B cell (primary cell): ENCODE results near the gene AXIN1. TPM values are rescaled to one million over a fixed set of nuclear protein-coding genes. Genes with fewer than 3 reads are reported as not detected.

Source experiments
- ATAC-seq: fragments of 200-7000 bp; cut with Tn5 transposase; one replicate; pipeline ENCODE4 v1.10.0; 2021; ENCODE audit warnings: low read depth, mild to moderate bottlenecking, moderate number of reproducible peaks, moderate library complexity
- CTCF ChIA-PET: fragments of 350-600 bp; sonication (Branson Sonifier 250); formaldehyde crosslinking; loops from one replicate; lab custom pipeline; 2021; ENCODE audit warnings: antibody characterized with exemption, inconsistent platforms; lab: Charles Lee
- POLR2A ChIA-PET: fragments of 350-600 bp; sonication (Branson Sonifier 250); formaldehyde crosslinking; loops from one replicate; lab custom pipeline; 2021; ENCODE audit warnings: antibody characterized with exemption; lab: Charles Lee
- DNase-seq: peaks from one replicate; pipeline ENCODE4 v3.0.0; 2013
- H2AFZ ChIP-seq: 2 replicates; pipeline ENCODE4 v1.6.1; 2012; ENCODE audit warnings: mild to moderate bottlenecking, low read depth, low read length; ENCODE audit not compliant: insufficient read depth, poor library complexity, severe bottlenecking
- H3K27ac ChIP-seq, 2 donors: 1 replicate in 1 of 2; 2 replicates in 1 of 2; pipeline ENCODE4 v1.5.1; 2012 to 2013; ENCODE audit warnings: low read length in 2 of 2, mild to moderate bottlenecking in 2 of 2, moderate library complexity in 1 of 2
- H3K27me3 ChIP-seq, 4 experiments: fragments of 200-600 bp in 1 of 4; sonication (generic) in 1 of 4; replicated peaks in 1 of 4; 1 replicate in 2 of 4; 2 replicates in 2 of 4; pipeline versions ENCODE4 v1.6.1 to v1.7.0; 2013 to 2016; ENCODE audit warnings: low read length in 3 of 4, mild to moderate bottlenecking in 2 of 4, mixed read lengths in 1 of 4, moderate library complexity in 1 of 4; ENCODE audit not compliant: insufficient read depth in 4 of 4, control insufficient read depth in 3 of 4; ENCODE audit errors: control extremely low read depth in 1 of 4
- H3K36me3 ChIP-seq, 2 experiments: replicated peaks in 1 of 2; 1 replicate in 1 of 2; 2 replicates in 1 of 2; pipeline versions ENCODE4 v1.6.1 to v1.7.1; 2013; ENCODE audit warnings: low read length in 1 of 2; ENCODE audit not compliant: insufficient read depth in 2 of 2, control insufficient read depth in 1 of 2; ENCODE audit errors: control extremely low read depth in 1 of 2, extremely low read depth in 1 of 2
- H3K4me1 ChIP-seq, 2 donors: fragments of 200-600 bp in 1 of 2; sonication (generic) in 1 of 2; 1 replicate in 1 of 2; 2 replicates in 1 of 2; pipeline versions ENCODE4 v1.5.1 to v1.6.1; 2013 to 2017; ENCODE audit warnings: low read length in 2 of 2; ENCODE audit not compliant: control insufficient read depth in 2 of 2, insufficient read depth in 2 of 2
- H3K4me2 ChIP-seq: replicated peaks from 2 replicates; pipeline ENCODE3; 2012; ENCODE audit warnings: mild to moderate bottlenecking, low read depth, low read length; ENCODE audit not compliant: poor library complexity, severe bottlenecking
- H3K4me3 ChIP-seq, 5 experiments: fragments of 200-600 bp in 1 of 5; sonication (generic) in 1 of 5; 1 replicate in 3 of 5; 2 replicates in 2 of 5; pipeline versions ENCODE4 v1.5.1 to v1.7.0; 2011 to 2016; ENCODE audit warnings: low read length in 4 of 5, mild to moderate bottlenecking in 4 of 5, low read depth in 2 of 5, control low read depth in 1 of 5, moderate library complexity in 1 of 5; ENCODE audit not compliant: insufficient read depth in 1 of 5; ENCODE audit errors: control extremely low read depth in 1 of 5, extremely low read depth in 1 of 5
- H3K79me2 ChIP-seq: fragments of 200-600 bp; sonication (generic); one replicate; pipeline ENCODE4 v1.6.0; 2016; ENCODE audit warnings: low read length; ENCODE audit not compliant: control insufficient read depth, insufficient read depth
- H3K9ac ChIP-seq: fragments of 200-600 bp; sonication (generic); 2 replicates; pipeline ENCODE4 v1.6.1; 2017; ENCODE audit warnings: mild to moderate bottlenecking, low read length, moderate library complexity
- H3K9me3 ChIP-seq, 3 donors: one replicate each; pipeline versions ENCODE4 v1.6.1 to v1.7.1; 2013; ENCODE audit warnings: low read length in 2 of 3; ENCODE audit not compliant: control insufficient read depth in 2 of 3, insufficient read depth in 1 of 3; ENCODE audit errors: control extremely low read depth in 1 of 3
- H4K20me1 ChIP-seq: 2 replicates; pipeline ENCODE4 v1.6.0; 2012; ENCODE audit warnings: mild to moderate bottlenecking, low read length; ENCODE audit not compliant: insufficient read depth, control insufficient read depth, poor library complexity, severe bottlenecking
- H3K27ac Mint-ChIP-seq: one replicate; pipeline ENCODE4 v1.8.0; 2021; ENCODE audit warnings: mixed read lengths
- H3K27me3 Mint-ChIP-seq: one replicate; pipeline ENCODE4 v1.8.0; 2021; ENCODE audit warnings: mixed read lengths
- H3K4me1 Mint-ChIP-seq: one replicate; pipeline ENCODE4 v1.8.0; 2021; ENCODE audit warnings: mixed read lengths
- H3K4me3 Mint-ChIP-seq: one replicate; pipeline ENCODE4 v1.8.0; 2021; ENCODE audit warnings: mixed read lengths
- H3K9me3 Mint-ChIP-seq: one replicate; pipeline ENCODE4 v1.8.0; 2022; ENCODE audit warnings: mixed read lengths; ENCODE audit not compliant: insufficient read depth
- CTCF ChIP-seq: fragments of 200-600 bp; IDR thresholded peaks from one replicate; pipeline ENCODE4 v1.8.0; 2022; ENCODE audit warnings: antibody characterized with exemption, mild to moderate bottlenecking
- EZH2 ChIP-seq: IDR thresholded peaks from 2 replicates; pipeline ENCODE4 v1.6.1; 2012; ENCODE audit warnings: borderline replicate concordance, low read depth, mild to moderate bottlenecking, moderate library complexity, low read length; ENCODE audit not compliant: insufficient read depth, poor library complexity, severe bottlenecking
- WGBS: methylation state at CpG from one replicate; pipeline ENCODE4 v1.1.5; 2013; ENCODE audit warnings: missing lambda C conversion rate; ENCODE audit not compliant: insufficient coverage; 5-methylcytosine and 5-hydroxymethylcytosine counted together
- intact Hi-C: fragments of 100-400 bp; cut with micrococcal nuclease; formaldehyde crosslinking; loops from one replicate; pipeline ENCODE4 v1.10.0; 2022
- polyA plus RNA-seq: library from polyadenylated mRNA; depleted of rRNA; stranded (reverse); fragments of >200 nt; gene quantifications from 2 replicates; pipeline ENCODE4 v1.2.3, GENCODE V29; 2012
- total RNA-seq, 2 donors: library from RNA; stranded (reverse); fragments of 120-200 nt in 1 of 2; gene quantifications; 1 replicate in 1 of 2; 2 replicates in 1 of 2; pipeline versions ENCODE4 v1.2.3 to v1.2.4, GENCODE V29; 2013 to 2022

Gene AXIN1
- total and polyA plus RNA-seq, 2 donors (not counting 1 experiment from before 2014, with no cell fraction given) = 39.0 to 40.8 TPM

GRCh38 chr16:316741-317464 is 35.6 kb downstream of the AXIN1 start:
- no peak for TF ChIP-seq CTCF
- no peak for TF ChIP-seq EZH2
- Histone ChIP-seq H3K27me3 (no peaks in the 10 kb centered on the region), H2AFZ (no peak overlapping the region), H3K27ac (no peak overlapping the region), H3K9ac (no peak overlapping the region), H3K4me2 (no peak overlapping the region), H3K79me2 (peaks cover 84% of the 10 kb centered on the region), H3K4me3 (no peak overlapping the region), H3K9me3 (no peaks in the 10 kb centered on the region), H3K36me3 (peaks cover 1 to 45% of the 10 kb centered on the region in 2 experiments), H3K4me1 (no peaks in the 10 kb centered on the region), H4K20me1 (peaks cover 89% of the 10 kb centered on the region)
- ChIA-PET CTCF (no interaction called here), POLR2A (no interaction called here)
- DNase-seq (no peak), ATAC-seq (no peak)
- Mint-ChIP-seq H3K27ac (no peak overlapping the region), H3K27me3 (no peaks in the 10 kb centered on the region), H3K4me1 (peaks cover 11% of the 10 kb centered on the region), H3K9me3 (no peaks in the 10 kb centered on the region), H3K4me3 (no peak overlapping the region)
- intact Hi-C loops = no loop called here
- 94% methylated on average over 17 of the region's 19 CpGs for WGBS

- H3K27ac Mint-ChIP-seq = no peak overlapping the region
- Histone ChIP-seq H3K4me3 (no peak overlapping the region), H3K36me3 (peaks cover 1 to 46% of the 10 kb centered on the region in 2 experiments), H3K27me3 (no peaks in the 10 kb centered on the region), H3K9me3 (no peaks in the 10 kb centered on the region), H3K27ac (no peak overlapping the region), H3K4me1 (no peaks in the 10 kb centered on the region), H2AFZ (no peak overlapping the region), H3K4me2 (no peak overlapping the region), H3K9ac (no peak overlapping the region), H3K79me2 (peaks cover 83% of the 10 kb centered on the region), H4K20me1 (peaks cover 74% of the 10 kb centered on the region)
- H3K27me3 Mint-ChIP-seq = no peaks in the 10 kb centered on the region
- peaks cover 4% of the 10 kb centered on the region for H3K4me1 Mint-ChIP-seq
- no peak overlapping the region for H3K4me3 Mint-ChIP-seq
- DNase-seq = no peak
- TF ChIP-seq CTCF (no peak), EZH2 (no peak)
- no peaks in the 10 kb centered on the region for H3K9me3 Mint-ChIP-seq
- ChIA-PET CTCF (no interaction called here), POLR2A (no interaction called here)
- ATAC-seq = no peak
- 95% methylated on average over 11 of the region's 14 CpGs for WGBS
- intact Hi-C loops = no loop called here
These were observed 37.7 kb downstream of the AXIN1 start for GRCh38 chr16:314795-315299.
